HG02970 (cell line): ENCODE measurements around the gene MAB21L4.

ENCODE experiments used
- ATAC-seq: cut with Tn5 transposase; IDR thresholded peaks from one replicate; pipeline ENCODE4 v1.9.1; 2021; ENCODE audit warnings: mild to moderate bottlenecking, moderate library complexity, moderate number of reproducible peaks; ENCODE audit not compliant: unreplicated experiment, low FRiP score

MAB21L4 gene

DNA sequence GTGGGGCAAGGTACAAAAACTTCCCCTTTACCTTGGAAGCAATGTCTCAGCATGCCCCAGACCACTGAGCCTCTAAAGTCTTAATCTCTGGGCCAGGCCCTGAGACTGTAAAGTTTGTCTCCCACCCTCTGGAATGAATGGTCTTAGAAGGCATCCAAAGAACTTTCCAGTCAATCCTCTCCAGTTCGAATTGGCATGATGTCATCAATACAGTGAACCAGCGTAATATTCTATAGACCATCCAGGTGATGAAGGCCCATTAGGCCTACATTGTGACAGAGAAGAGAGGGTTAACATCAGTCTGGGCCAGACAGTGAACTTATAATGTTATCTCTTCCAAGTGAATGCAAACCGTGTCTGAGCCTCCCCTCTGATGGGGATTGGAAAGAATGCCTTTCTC is 11.2 kb downstream of the MAB21L4 start:
- no peak for ATAC-seq

DNA sequence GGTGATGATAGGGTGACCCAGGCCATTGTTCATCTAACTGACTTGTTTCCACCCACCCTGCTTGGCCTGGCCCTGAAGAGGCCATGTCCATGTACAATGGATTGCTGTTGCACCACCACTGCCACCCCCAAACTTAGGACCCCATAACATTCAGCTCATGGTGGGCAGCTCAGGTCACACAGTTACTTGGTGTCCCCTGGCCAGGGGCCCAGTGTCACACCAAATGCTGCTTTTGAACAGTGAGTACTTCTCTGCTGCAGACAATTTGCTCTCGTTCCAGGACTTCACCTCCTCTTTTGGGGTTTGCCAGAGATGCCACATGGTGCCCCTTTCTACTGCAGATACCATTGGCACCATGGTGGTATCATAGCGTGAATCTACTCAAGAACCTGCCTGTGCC is 11.7 kb downstream of the MAB21L4 start:
- ATAC-seq, result no peak

DNA sequence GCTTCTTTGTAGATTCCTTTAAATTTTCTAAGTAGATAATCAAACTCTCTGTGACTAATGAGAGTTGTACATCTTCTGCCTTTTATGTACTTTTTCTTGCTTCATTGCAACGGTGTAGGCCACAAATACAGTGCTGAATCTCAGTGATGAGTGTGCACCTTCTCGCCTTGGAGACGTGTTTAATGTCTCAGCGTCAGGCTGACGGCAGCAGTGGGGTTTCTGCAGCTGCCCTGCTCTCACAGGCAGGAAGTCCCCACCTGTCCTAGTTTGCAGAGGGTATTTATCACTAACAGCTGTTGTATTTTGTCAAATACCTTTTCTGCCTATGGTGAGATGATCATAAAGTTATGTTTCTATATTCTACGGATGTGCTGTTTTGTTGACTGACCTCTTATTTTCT is 14.0 kb downstream of the MAB21L4 start:
- ATAC-seq, result no peak

DNA sequence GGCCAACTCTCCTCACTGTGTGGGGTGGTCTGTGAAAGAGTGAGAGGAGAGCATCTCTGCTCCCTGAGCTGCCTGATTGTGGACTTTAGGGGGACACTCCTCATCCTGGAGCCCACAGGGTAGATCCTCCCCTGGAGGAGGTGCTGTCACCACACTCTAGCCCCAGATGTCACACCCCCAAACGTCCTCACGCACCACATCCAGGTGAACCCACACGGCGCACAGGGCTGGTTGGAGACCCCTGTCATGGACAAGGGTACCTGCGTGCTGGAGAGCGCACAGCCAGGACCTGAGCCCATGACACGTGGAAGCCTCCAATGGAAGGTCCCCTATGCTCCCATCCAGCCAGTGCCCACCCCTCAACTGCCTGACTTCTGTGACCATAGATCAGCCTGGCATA is 16.9 kb downstream of the MAB21L4 start:
- no peak for ATAC-seq

GRCh38 chr2:240878341-240878936 is 17.5 kb downstream of the MAB21L4 start:
- ATAC-seq, result no peak

DNA sequence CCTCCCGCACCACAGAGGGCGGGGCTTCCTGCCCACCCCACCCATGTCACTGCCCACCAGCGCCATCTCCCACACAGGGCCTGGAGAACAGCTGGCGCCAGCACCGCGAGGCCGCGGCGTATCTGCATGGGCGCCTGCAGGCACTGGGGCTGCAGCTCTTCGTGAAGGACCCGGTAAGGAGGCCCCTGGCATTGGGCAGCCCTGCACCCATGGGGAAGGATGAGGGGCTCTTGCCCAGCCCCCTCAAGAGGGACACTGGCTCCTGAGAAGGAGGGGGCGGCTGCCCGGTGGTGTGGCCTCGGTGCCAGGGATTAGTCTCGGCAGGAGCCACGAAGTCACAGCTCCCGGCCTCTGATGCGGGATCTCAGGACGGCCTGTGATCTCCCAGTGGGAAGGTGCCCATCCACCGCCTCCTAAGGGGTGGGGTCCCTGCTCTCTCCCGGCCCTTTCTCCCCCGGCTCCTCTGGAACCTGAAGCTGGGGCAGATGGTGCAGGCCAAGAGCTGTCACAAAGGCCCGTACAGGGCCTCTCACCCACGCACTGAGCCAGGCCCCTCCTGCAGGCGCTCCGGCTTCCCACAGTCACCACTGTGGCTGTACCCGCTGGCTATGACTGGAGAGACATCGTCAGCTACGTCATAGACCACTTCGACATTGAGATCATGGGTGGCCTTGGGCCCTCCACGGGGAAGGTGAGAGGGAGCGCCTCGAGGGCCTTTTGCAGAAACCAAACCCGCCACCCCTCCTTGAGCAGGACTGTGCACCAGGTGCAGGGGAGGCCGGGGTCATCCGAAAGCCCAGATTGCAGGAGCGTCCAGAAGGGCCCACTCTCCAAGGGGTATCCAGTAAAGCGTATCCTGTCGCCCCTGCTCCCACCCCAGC is 18.3 kb downstream of the MAB21L4 start:
- ATAC-seq, result no peak

DNA sequence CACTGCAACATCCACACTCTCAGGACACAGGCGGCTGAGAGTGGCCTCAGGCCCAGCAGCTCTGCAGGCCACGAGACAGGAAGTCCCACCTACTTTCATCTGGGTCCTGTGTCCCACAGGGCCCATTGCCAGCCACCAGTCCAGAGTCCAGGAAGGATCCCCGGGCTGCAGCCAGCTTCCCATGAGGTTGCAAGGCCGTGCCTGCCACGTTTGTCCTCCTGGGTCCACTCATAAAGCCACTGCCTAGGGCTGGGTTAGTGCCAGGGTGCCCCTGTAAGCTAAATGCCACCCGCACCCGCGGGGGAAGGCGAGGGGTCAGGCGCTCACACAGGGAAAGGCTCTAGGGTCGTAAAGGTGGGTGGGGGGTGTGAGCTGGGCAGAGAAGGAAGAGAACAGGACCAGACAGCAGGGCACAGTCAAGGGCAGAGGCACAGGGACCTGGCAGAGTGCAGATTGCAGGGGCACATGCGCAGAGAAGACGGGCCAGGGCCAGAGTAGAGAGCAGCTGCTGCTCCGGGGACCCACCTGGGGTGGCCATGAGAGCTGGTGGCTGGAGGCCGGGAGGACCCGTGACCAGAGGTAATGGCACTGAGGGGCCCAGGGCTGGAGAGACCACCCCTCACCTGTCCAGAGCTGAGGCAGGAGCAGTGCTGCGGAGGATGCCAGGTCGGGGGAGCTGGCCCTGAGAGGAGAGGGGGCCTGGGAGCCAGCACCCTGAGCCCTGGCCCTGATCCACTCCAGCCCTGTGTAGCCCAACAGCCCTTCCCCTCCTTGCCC is 19.3 kb downstream of the MAB21L4 start:
- ATAC-seq, result no peak

- no peak for ATAC-seq
Observed at GRCh38 chr2:240876035-240876474, 19.9 kb downstream of the MAB21L4 start.

DNA sequence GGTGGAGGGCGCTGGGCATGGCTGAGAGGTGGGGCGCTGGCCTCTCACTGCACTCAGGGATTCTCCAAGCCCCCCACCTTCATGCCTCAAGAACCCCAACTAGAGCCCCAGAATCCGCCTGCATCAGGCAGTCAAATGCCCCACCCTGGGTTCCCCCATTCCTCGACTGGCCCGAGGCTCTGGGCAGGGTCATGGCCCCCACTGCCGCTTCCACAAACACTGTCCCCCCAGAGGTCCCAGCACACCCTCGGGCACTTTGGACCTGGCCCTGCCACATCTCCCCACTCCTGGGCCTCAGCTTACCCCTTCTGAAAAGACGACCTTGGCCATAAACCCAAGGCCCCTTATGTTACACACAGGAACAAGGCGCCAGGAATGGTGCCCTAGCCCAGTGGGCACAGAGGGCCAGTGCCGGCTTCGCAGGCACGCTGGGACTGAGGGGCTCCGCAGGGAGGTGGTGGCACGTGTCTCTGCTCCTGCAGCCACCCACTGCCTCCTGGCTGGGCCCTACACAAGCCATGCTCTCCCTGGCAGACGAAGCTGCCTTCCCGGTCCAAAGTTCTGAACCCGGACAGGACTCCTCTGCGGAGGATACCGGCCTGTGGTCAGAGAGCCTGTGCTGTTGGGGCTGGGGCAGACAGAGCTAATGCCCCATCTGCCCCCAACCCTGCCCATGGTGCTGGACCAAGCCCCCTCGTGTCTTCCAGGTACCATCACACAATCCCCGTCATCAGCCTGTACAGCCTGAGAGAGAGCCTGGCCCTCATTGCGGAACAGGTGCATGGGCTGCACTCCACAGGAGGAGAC is 20.5 kb downstream of the MAB21L4 start:
- no peak for ATAC-seq

- no peak for ATAC-seq
Observed at GRCh38 chr2:240874715-240875227, 21.2 kb downstream of the MAB21L4 start.

DNA sequence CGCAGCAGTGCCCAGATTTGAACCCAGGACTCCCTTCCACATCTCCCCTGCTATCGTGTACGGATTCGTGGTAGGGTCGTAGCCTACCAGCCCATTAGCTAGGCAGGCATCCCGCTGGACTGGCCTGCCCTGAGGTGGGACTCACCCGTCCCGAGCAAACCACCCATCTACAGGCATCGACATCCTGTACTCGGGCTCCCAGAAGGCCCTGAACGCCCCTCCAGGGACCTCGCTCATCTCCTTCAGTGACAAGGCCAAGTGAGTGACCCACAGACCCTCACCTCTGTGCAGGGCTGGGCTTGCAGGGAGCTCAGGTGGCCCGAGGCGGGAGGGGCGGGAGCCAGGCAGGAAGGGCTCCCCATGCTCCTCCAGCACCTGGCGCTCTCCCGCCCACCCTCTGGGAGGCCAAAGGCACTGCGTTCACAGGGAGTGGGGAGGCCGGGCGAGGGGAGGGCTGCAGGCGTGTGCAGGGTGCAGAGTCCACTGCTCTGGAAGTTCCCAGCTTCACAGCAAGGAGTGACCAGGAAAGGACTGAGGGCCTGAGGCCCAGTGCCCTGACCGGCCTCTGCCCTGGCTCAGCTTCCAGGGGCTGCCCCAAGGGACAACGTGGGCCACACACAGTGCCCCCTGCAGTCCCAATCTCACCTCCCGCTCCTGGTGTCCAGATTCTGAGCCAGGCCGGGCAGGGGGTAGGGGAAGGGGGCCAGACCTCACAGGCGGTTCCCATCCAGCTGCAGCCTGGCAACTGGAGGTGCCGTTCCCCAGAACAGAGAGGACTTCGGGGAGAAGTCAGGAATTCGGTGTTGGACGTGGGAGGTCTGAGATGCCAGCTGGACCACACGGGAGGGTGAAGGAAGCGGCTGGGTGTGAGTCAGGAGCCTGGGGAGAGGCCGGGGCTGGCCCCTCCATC is 21.9 kb downstream of the MAB21L4 start:
- ATAC-seq, result no peak

GRCh38 chr2:240873098-240873788 is 22.7 kb downstream of the MAB21L4 start:
- no peak for ATAC-seq

GRCh38 chr2:240872317-240873097 is 23.4 kb downstream of the MAB21L4 start:
- ATAC-seq, result no peak

DNA sequence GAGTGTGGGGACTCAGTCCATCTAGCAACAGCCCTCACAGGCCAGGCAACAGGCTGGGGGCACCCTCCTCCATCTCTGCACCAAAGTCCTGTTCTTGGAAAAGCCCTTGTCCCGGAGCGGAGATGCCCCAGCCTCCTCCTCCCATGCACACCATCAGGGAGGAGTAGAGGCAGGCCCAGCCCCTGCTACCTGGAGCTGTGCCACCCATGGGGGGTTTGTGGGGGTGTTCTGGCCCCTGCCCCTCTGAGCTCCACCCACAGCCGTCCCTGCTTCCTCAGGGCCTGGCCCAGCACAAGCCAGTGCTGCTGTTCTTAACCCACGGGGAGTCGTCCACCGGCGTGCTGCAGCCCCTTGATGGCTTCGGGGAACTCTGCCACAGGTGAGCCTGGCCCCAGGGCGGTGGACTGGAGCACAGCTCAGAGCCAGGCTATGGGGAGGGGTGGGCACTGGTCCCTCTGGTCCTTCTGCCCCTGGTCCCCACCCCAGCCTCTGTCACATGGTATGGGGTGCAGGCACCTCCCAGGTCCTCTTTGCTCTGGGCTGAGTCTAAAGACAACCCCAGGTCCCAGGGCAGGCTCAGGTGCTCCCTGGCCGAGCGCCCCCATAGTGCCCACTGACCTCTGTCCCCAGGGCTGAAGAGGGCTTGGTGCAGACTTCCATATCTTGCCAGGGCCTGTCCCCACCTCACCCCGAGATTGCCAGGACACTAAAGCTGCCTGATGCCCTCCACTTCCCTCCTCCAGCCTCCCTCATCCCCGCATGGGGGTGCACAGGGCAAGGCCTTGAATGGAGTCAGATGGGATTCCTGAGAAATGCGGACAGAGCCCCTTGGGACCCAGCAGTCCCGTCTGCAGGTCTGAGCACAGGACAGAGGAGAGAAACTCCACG is 24.6 kb downstream of the MAB21L4 start:
- no peak for ATAC-seq

GRCh38 chr2:240869956-240870875 is 25.7 kb downstream of the MAB21L4 start:
- no peak for ATAC-seq
